Stimulated activated CD4-positive, alpha-beta T cell treated with anti-CD3 and anti-CD28 coated beads, TNF-alpha, amount 100 ng/mL, for 4 hours (primary cell): ENCODE data around the gene PGK2.
"Not testable (repeated sequence)": the region's sequence is repeated elsewhere in the genome, so short reads cannot be mapped to it uniquely, and the experiment has no call there.

Source experiments
- DNase-seq, 3 experiments: peaks; one replicate each; pipeline ENCODE4 v3.0.0-alpha.2; 2020; ENCODE audit warnings: low read depth in 3 of 3

Gene PGK2

GRCh38 chr6:49787176-49787575, at the start of gene PGK2:
Gene PGK2 (minus strand): TSS chr6:49787285. CDS start chr6:49787187, 98 bp downstream.
- no peak for DNase-seq

GRCh38 chr6:49835140-49835539, 48.1 kb upstream of the PGK2 start:
- DNase-seq = no peak

GRCh38 chr6:49833386-49833785, 46.3 kb upstream of the PGK2 start:
- no peak for DNase-seq

- DNase-seq = no peak
Observed at GRCh38 chr6:49826743-49827406, 39.8 kb upstream of the PGK2 start.

- no peak for DNase-seq
Observed at GRCh38 chr6:49815166-49815565, 28.1 kb upstream of the PGK2 start.

- no peak for DNase-seq
Observed at GRCh38 chr6:49813248-49813647, 26.2 kb upstream of the PGK2 start.

GRCh38 chr6:49806145-49806544, 19.1 kb upstream of the PGK2 start:
- DNase-seq = no peak

GRCh38 chr6:49805246-49805645, 18.2 kb upstream of the PGK2 start:
- no peak for DNase-seq

GRCh38 chr6:49801525-49801924, 14.4 kb upstream of the PGK2 start:
- DNase-seq = no peak

GRCh38 chr6:49799090-49799489, 12.0 kb upstream of the PGK2 start:
- no peak for DNase-seq

- not testable (repeated sequence) for DNase-seq
Observed at GRCh38 chr6:49796842-49797455, 9.9 kb upstream of the PGK2 start.

GRCh38 chr6:49790341-49790740, 3.3 kb upstream of the PGK2 start:
- DNase-seq = no peak

- no peak for DNase-seq
Observed at GRCh38 chr6:49784272-49784671, 2.8 kb downstream of the PGK2 start.

GRCh38 chr6:49782725-49783124, 4.4 kb downstream of the PGK2 start:
- DNase-seq = no peak

GRCh38 chr6:49782293-49782692, 4.8 kb downstream of the PGK2 start:
- DNase-seq = no peak

GRCh38 chr6:49776444-49776843, 10.6 kb downstream of the PGK2 start:
- no peak for DNase-seq

- DNase-seq = no peak
Observed at GRCh38 chr6:49775043-49775442, 12.0 kb downstream of the PGK2 start.

- no peak for DNase-seq
Observed at GRCh38 chr6:49772285-49772684, 14.8 kb downstream of the PGK2 start.

- no peak for DNase-seq
Observed at GRCh38 chr6:49766762-49767161, 20.3 kb downstream of the PGK2 start.

GRCh38 chr6:49764571-49765236, 22.4 kb downstream of the PGK2 start:
- no peak for DNase-seq

GRCh38 chr6:49744259-49744658, 42.8 kb downstream of the PGK2 start, which contains the start of gene CRISP3:
Gene CRISP3 (minus strand): TSS chr6:49744388. CDS start chr6:49744367, 21 bp downstream.
- DNase-seq = no peak

GRCh38 chr6:49743429-49743828, 43.7 kb downstream of the PGK2 start:
- DNase-seq = no peak

GRCh38 chr6:49739423-49739822, 47.7 kb downstream of the PGK2 start:
- no peak for DNase-seq
